ENCODE data around the gene PMFBP1.
"Not testable (repeated sequence)": the region's sequence is repeated elsewhere in the genome, so short reads cannot be mapped to it uniquely, and the experiment has no call there.

PMFBP1 gene

DNA sequence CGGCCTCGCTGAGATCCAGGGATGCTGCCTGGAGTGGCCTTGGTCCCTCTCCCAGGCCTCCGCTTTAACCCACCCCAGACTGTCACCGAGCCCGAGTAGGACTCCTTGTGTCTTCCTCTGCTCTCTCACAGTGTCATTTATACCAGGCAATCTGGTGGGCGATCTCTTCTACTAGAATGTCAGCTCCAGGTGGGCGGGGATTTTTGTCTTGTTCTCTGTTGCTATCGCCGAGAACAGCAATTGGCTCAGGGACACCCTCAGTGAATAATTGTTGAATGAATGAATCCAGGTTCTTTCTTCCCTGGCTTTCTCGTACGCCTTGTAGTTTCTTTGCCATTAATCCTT is 77.7 kb downstream of the PMFBP1 start:
- no peak for DNase-seq (ENCODE audit: low spot score)
- TF ChIP-seq, protein P1, sequence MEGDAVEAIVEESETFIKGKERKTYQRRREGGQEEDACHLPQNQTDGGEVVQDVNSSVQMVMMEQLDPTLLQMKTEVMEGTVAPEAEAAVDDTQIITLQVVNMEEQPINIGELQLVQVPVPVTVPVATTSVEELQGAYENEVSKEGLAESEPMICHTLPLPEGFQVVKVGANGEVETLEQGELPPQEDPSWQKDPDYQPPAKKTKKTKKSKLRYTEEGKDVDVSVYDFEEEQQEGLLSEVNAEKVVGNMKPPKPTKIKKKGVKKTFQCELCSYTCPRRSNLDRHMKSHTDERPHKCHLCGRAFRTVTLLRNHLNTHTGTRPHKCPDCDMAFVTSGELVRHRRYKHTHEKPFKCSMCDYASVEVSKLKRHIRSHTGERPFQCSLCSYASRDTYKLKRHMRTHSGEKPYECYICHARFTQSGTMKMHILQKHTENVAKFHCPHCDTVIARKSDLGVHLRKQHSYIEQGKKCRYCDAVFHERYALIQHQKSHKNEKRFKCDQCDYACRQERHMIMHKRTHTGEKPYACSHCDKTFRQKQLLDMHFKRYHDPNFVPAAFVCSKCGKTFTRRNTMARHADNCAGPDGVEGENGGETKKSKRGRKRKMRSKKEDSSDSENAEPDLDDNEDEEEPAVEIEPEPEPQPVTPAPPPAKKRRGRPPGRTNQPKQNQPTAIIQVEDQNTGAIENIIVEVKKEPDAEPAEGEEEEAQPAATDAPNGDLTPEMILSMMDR (IDR thresholded peaks at IDR 0.05; ENCODE audit: extremely low read depth, missing control alignments): no peak

DNA sequence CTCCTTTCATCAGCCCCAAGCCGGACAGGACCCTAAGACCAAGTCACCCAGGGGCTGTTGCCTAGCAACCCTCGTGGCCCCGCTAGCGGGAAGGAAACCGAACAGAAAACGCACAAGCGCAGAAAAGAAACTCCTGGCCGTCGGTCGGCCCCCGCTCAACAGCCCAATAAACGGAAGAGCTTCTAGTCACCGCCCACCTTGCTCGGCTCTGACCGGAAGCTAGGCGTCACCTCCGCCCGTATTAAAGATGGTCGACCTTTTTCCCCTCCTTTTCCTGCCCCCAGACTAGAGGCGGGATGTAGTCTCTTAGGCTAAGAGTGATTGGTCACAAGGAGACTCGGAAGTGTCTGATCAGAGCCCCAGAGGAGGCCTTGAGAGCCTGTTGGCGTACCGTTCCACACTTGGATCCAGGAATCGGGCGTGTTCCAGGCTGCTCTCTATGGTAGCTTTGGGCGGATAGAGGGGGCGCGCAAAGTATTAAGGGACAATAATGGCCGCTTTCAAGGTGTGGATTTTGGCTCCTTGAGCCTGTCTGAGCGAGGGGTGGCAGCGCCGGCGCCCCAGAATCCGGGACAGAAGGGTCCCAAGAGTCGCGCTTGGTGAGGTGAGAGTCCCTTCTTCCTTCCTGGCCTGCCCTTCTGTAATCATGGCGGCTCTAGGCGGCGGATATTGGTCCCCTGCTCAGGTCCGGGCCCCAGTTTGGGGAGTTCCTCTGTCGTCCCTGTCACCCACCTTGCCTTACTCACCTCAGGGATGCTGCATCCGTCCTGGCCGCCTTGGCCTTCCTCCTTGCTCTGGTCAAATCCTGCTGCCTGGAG is 78.3 kb downstream of the PMFBP1 start, which contains the start of the genes DHX38 and TXNL4B:
TSS of gene DHX38 (plus strand) at position 400 of the 818 bp plus-strand sequence. CDS start 2,311 bp downstream, outside the sequence.
TSS of gene TXNL4B (minus strand) at position 173 of the 818 bp plus-strand sequence. CDS start 2,871 bp downstream, outside the sequence.
- TF ChIP-seq, protein P1 (IDR thresholded peaks at IDR 0.05; ENCODE audit: extremely low read depth, missing control alignments): no peak
- peak; percentile 95 for DNase-seq (ENCODE audit: low spot score)

DNA sequence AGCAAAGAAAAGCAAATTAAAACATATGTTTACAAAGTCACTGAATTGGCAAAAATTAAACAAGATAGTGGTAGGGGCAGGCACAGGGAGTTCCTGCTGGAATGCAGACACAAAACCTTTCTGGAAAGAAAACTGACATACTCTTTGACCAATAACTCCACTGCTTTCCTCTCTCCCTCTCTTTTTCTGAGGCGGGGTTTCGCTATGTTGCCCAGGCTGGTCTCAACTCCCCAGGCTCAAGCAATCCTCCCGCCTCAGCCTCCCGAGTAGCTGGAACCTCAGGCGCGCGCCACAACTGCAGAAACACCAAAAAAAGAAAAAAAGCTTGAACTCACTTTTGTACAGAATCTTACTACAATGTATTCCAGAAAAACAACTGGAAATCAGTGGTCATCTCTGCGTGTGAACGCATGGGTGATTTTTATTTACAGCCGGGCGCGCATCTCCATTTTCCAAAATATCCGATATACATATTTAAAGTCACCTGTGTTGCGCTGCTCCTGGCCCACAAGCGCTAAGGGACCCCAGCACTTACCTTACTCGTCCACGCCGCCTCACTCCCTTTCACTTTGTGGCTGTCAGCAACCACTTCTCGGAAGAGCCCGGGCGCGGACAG is 79.0 kb downstream of the PMFBP1 start:
- TF ChIP-seq, protein P1 (IDR thresholded peaks at IDR 0.05; ENCODE audit: extremely low read depth, missing control alignments): no peak
- no peak for DNase-seq (ENCODE audit: low spot score)

DNA sequence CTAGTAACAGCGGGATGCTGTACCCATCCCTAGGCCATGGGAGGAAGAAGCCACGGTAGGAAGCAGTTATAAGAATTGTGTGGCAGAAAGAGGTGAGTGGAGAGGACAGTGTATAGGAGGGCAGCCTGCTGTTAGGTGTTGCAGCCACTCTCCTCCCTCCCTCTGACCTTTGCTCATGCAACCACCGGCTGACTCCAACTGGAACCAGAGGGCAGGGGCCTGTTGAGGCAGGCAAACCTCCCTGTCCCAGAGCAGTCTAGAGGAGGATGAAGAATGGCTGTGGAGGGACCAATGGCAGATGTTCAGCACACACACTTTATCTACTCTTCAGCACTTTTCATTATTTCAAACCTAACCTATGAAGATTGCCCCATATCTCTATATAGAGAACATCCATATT is 80.7 kb downstream of the PMFBP1 start:
- TF ChIP-seq, protein P1 (IDR thresholded peaks at IDR 0.05; ENCODE audit: extremely low read depth, missing control alignments): no peak
- no peak for DNase-seq (ENCODE audit: low spot score)

DNA sequence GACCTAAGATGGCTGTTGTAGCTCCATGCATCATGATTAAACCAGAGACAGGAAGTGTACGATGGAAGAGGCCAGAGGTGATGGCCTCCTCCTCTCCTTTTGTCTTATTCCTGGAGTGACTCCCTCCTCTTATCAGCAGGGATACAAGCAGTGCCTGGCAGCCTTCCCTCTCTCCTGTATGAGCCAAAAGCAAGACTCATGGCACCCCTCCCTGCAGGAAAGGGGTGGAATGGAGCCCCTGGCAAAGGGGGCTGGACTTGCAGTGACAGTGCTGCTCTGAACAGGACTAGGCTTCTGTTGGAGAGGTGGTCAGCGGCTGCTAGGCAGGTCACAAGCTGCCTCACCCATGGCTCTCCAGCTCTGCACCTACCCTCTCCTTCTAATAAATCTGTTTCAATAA is 87.0 kb downstream of the PMFBP1 start:
- TF ChIP-seq, protein P1 (IDR thresholded peaks at IDR 0.05; ENCODE audit: extremely low read depth, missing control alignments): no peak
- no peak for DNase-seq (ENCODE audit: low spot score)

DNA sequence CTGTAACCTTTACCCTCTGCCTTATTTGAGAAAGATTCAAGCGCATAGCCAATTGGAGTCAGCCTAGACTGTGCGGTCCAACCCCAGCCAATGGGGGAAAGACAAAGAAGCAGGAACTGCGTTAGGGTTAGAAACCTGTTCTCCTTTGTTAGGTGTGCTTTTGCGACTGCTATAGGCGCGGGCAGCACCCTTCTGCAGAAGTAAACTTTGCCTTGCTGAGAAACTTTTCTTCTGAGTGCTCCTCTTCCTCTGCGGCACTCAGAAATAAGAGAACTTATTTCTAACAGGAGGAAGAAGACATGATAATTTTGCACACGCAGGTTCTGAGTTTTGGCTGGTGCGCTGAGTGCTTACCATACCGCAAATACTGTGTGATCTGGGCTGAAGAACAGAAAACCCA is 87.5 kb downstream of the PMFBP1 start:
- TF ChIP-seq, protein P1 (IDR thresholded peaks at IDR 0.05; ENCODE audit: extremely low read depth, missing control alignments): no peak
- DNase-seq (ENCODE audit: low spot score): no peak

DNA sequence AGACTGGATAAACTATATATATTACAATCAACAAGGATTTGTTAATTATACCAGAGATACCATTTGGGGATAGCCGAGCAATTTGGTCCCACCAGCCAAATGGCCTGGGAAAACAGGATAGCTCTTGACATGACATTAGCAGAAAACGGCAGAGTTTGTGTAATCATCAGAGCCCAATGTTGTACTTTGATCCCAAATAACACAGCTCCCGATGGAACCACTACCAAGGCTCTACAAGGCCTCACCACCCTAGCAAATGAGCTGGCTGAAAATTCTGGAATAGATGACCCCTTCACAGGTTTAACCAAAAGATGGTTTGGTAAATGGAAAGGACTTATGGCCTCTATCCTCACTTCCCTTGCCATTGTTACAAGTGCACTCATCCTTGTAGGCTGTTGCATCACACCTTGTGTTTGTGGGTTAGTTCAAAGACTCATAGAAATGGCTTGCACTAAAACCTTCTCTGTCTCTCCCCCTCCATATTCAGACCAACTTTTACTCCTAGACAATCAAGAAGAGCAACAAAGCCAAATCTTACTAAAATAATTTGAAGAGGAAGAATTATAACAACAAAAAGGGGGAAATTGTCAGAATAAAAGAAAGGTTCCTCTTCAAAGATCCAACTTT is 88.1 kb downstream of the PMFBP1 start:
- TF ChIP-seq, protein P1 (IDR thresholded peaks at IDR 0.05; ENCODE audit: extremely low read depth, missing control alignments): no peak
- DNase-seq (ENCODE audit: low spot score): no peak

DNA sequence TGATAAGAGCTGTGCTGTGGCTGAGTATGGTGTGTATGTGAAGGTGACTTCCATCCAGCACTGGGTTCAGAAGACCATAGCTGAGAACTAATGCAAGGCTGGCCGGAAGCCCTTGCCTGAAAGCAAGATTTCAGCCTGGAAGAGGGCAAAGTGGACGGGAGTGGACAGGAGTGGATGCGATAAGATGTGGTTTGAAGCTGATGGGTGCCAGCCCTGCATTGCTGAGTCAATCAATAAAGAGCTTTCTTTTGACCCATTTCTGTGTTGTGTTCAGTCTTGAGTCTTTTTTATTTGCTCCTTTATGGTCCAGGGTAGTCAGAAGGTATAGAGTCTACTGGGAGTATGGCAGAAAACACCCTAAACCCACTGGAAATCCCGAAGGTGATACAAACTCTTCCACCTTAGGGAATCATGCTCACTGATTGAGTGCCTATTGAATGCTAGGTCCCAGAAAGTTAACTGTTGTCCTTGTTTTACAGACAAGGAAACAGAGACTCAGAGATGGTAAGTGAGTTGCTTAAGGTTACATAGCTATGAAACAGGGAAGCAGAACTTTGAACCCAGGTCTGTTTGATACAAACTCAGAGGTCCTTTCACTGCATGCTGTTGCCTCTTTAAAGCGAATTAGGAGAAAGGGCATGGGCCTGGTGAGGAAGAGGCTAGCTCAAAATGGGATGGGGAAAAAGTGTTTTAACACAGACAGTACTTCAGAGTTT is 94.8 kb downstream of the PMFBP1 start:
- DNase-seq (ENCODE audit: low spot score): not testable (repeated sequence)

DNA sequence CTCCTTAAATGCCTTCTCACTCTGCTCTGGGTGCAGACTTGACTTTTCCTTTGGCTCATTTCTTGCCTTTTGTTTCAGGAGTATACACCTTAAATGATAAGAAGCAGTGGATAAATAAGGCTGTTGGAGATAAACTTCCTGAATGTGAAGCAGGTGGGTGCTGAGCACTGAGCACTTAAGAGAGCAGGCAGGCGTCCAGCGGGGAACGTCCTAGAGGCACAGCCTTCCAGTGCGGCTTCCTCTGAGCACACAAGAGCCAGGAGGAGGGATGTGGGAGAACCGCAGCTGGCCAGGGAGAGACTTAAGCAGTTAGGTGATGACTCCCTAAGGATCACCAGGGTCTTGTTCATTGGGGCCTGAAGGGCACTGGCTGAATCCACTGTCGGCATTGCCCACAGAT is 96.9 kb downstream of the PMFBP1 start:
- DNase-seq (ENCODE audit: low spot score): not testable (repeated sequence)

Measured in GM20000 (cell line).